ENCODE measurements around the gene MGST1. TPM values are rescaled to one million over a fixed set of nuclear protein-coding genes. Genes with fewer than 3 reads are reported as not detected.
A peak's percentile ranks its signal among the peaks of the same experiment; 100 is the strongest.

Gene MGST1
- total and polyA plus RNA-seq, 4 donors, result 84.6 to 2,615 (median 1,043) TPM

- Histone ChIP-seq H3K4me3 (ENCODE audit: low read depth in 1 of 3, low read length in 3 of 3) (peak overlapping the region; percentile 66 to 96 (median 86)), H3K27ac (ENCODE audit: low read depth in 1 of 2, low read length in 2 of 2) (peak overlapping the region; percentile 84 to 93), H3K9ac (ENCODE audit: low read depth in 1 of 2, low read length in 2 of 2) (peak overlapping the region; percentile 94 to 98), H3K27me3 (ENCODE audit: control insufficient read depth in 4 of 4, insufficient read depth in 4 of 4, low read length in 3 of 4) (no peaks in the 10 kb centered on the region), H3K4me1 (ENCODE audit: control insufficient read depth in 4 of 4, insufficient read depth in 4 of 4, low read length in 3 of 4) (peaks cover 0 to 59% (median 28%) of the 10 kb centered on the region in 4 donors), H3K9me3 (ENCODE audit: control insufficient read depth in 4 of 4, low read length in 3 of 4) (no peaks in the 10 kb centered on the region), H3K36me3 (ENCODE audit: control insufficient read depth in 4 of 4, insufficient read depth in 3 of 4, low read depth in 1 of 4, low read length in 3 of 4) (peaks cover 0 to 3% (median 1%) of the 10 kb centered on the region in 4 donors)
- peak; percentile 49 for DNase-seq (ENCODE audit: low spot score)
- TF ChIP-seq RXRA (IDR thresholded peaks at IDR 0.05) (peak; percentile 86 to 91), EGR1 (IDR thresholded peaks at IDR 0.05; ENCODE audit: low read depth in 2 of 2) (peak in 1 of 2 donors; percentile 31), ZBTB33 (IDR thresholded peaks at IDR 0.05) (peak; percentile 84), RAD21 (IDR thresholded peaks at IDR 0.05) (peak; percentile 59 to 63), REST (IDR thresholded peaks at IDR 0.05) (peak; percentile 69), HNF4G (IDR thresholded peaks at IDR 0.05) (peak; percentile 72), SP1 (IDR thresholded peaks at IDR 0.05) (peak; percentile 80), GABPA (IDR thresholded peaks at IDR 0.05 in 1 of 2, conservative IDR thresholded peaks at IDR 0.05 in 1 of 2) (peak in 1 of 2 donors; percentile 20), ATF3 (IDR thresholded peaks at IDR 0.05) (peak; percentile 27), JUND (IDR thresholded peaks at IDR 0.05) (peak; percentile 81 to 90), FOXA1 (IDR thresholded peaks at IDR 0.05) (peak; percentile 65), NR2F2 (IDR thresholded peaks at IDR 0.05) (no peak), TAF1 (conservative IDR thresholded peaks at IDR 0.05) (peak; percentile 76), HNF4A (conservative IDR thresholded peaks at IDR 0.05) (peak; percentile 91 to 95), FOXA2 (IDR thresholded peaks at IDR 0.05) (peak; percentile 50), YY1 (IDR thresholded peaks at IDR 0.05) (peak; percentile 96)
- TF ChIP-seq, protein P1, sequence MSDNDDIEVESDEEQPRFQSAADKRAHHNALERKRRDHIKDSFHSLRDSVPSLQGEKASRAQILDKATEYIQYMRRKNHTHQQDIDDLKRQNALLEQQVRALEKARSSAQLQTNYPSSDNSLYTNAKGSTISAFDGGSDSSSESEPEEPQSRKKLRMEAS (IDR thresholded peaks at IDR 0.05), result peak; percentile 84
- TF ChIP-seq, protein P2, sequence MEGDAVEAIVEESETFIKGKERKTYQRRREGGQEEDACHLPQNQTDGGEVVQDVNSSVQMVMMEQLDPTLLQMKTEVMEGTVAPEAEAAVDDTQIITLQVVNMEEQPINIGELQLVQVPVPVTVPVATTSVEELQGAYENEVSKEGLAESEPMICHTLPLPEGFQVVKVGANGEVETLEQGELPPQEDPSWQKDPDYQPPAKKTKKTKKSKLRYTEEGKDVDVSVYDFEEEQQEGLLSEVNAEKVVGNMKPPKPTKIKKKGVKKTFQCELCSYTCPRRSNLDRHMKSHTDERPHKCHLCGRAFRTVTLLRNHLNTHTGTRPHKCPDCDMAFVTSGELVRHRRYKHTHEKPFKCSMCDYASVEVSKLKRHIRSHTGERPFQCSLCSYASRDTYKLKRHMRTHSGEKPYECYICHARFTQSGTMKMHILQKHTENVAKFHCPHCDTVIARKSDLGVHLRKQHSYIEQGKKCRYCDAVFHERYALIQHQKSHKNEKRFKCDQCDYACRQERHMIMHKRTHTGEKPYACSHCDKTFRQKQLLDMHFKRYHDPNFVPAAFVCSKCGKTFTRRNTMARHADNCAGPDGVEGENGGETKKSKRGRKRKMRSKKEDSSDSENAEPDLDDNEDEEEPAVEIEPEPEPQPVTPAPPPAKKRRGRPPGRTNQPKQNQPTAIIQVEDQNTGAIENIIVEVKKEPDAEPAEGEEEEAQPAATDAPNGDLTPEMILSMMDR (IDR thresholded peaks at IDR 0.05; ENCODE audit: low read depth, low read length, missing input control), result no peak
- WGBS, result 26% methylated on average over 3 of the region's 3 CpGs
These were observed 1.7 kb downstream of the MGST1 start for GRCh38 chr12:16349131-16349460.
